Spleen (tissue), 11 donors: ENCODE results near the gene SORL1. TPM values are rescaled to one million over a fixed set of nuclear protein-coding genes. Genes with fewer than 3 reads are reported as not detected.

Experiments used
- DNase-seq: peaks from one replicate; pipeline ENCODE4 v3.0.0-alpha.2; 2020
- H3K27ac ChIP-seq, 8 donors: fragments of 200-600 bp; sonication (generic) in 7 of 8; 1 replicate in 4 of 8; 2 replicates in 4 of 8; pipeline versions ENCODE4 v1.5.0 to v1.8.0; 2016 to 2021; ENCODE audit warnings: inconsistent platforms in 4 of 8, mild to moderate bottlenecking in 4 of 8, moderate library complexity in 1 of 8
- H3K27me3 ChIP-seq, 7 donors: fragments of 200-600 bp; sonication (generic) in 6 of 7; replicated peaks in 1 of 7; 1 replicate in 4 of 7; 2 replicates in 3 of 7; pipeline versions ENCODE4 v1.5.0 to v1.8.0; 2016 to 2021; ENCODE audit warnings: inconsistent platforms in 3 of 7, mild to moderate bottlenecking in 1 of 7
- H3K36me3 ChIP-seq, 6 donors: fragments of 200-600 bp; sonication (generic) in 5 of 6; 1 replicate in 4 of 6; 2 replicates in 2 of 6; pipeline versions ENCODE4 v1.5.0 to v1.8.0; 2016 to 2021; ENCODE audit warnings: inconsistent platforms in 2 of 6
- H3K4me1 ChIP-seq, 6 donors: fragments of 200-600 bp; sonication (generic) in 5 of 6; 1 replicate in 3 of 6; 2 replicates in 3 of 6; pipeline versions ENCODE4 v1.5.0 to v1.8.0; 2016 to 2021; ENCODE audit warnings: inconsistent platforms in 3 of 6
- H3K4me3 ChIP-seq, 8 donors: fragments of 200-600 bp; sonication (generic) in 7 of 8; 1 replicate in 4 of 8; 2 replicates in 4 of 8; pipeline versions ENCODE4 v1.5.0 to v1.8.0; 2016 to 2021; ENCODE audit warnings: inconsistent platforms in 4 of 8, mild to moderate bottlenecking in 4 of 8, moderate library complexity in 2 of 8
- H3K9me3 ChIP-seq, 8 donors: fragments of 200-600 bp; sonication (generic) in 7 of 8; 1 replicate in 4 of 8; 2 replicates in 4 of 8; pipeline versions ENCODE4 v1.5.0 to v1.8.0; 2016 to 2021; ENCODE audit warnings: inconsistent platforms in 4 of 8
- POLR2A ChIP-seq, 3 donors: fragments of 450-650 bp; IDR thresholded peaks; one replicate each; pipeline ENCODE4 v1.5.1; 2017; ENCODE audit warnings: antibody characterized with exemption in 3 of 3, mild to moderate bottlenecking in 1 of 3
- POLR2AphosphoS5 ChIP-seq, 3 donors: sonication (generic); formaldehyde crosslinking; IDR thresholded peaks; one replicate each; pipeline ENCODE4 v1.5.1; 2017; ENCODE audit warnings: antibody characterized with exemption in 3 of 3
- WGBS, 5 donors: extraction: QIAGEN DNeasy Blood & Tissue Kit in 3 of 5; methylation state at CpG; one replicate each; pipeline versions ENCODE4 v1.1.5 to v1.1.7; 2013 to 2018; 5-methylcytosine and 5-hydroxymethylcytosine counted together
- intact Hi-C: fragments of 100-400 bp; cut with DNase I; formaldehyde crosslinking; loops from one replicate; pipeline ENCODE4 v1.15.0; 2023; ENCODE audit warnings: low total_unique reads
- polyA plus RNA-seq, 3 donors: library from polyadenylated mRNA; stranded (reverse); fragments of 200-250 nt; gene quantifications; one replicate each; pipeline ENCODE4 v1.2.1, GENCODE V29; 2013
- total RNA-seq, 7 donors: library from RNA; depleted of rRNA in 3 of 7; stranded (reverse); fragments of >200 nt in 3 of 7; fragmentation: NEBNext Ultra II Directional in 4 of 7; extraction: Animal tissue kit (Norgen Biotek cat#: 25700) in 4 of 7; gene quantifications; one replicate each; pipeline versions ENCODE4 v1.1.0 to v1.2.1, GENCODE V29; 2016 to 2021
- TF ChIP-seq, protein P1 (sequence below), 11 experiments: fragments of 200-600 bp in 7 of 11; fragments of 450-650 bp in 4 of 11; sonication (generic) in 4 of 11; IDR thresholded peaks in 8 of 11; conservative IDR thresholded peaks in 3 of 11; 1 replicate in 7 of 11; 2 replicates in 4 of 11; pipeline versions ENCODE4 v1.4.0 to v1.8.0; 2016 to 2021; ENCODE audit warnings: antibody characterized with exemption in 11 of 11, inconsistent platforms in 4 of 11, mild to moderate bottlenecking in 1 of 11
- donor health status: healthy with polysubstance abuse.
- donor health status: DM: no; HTN: no; CAD: no; lungs with moderate emphysema.
- donor health status: DM: no; HTN: no; CAD: no.
- donor health status: Bipolar disorder and iron deficiency.
- donor health status: healthy.
- donor health status: DM: no; HTN: no; CAD: no.
- donor health status: DM: yes; HTN: yes; CAD: no.

The SORL1 gene
- total and polyA plus RNA-seq, 10 donors = 3.8 to 328 (median 148) TPM

DNA sequence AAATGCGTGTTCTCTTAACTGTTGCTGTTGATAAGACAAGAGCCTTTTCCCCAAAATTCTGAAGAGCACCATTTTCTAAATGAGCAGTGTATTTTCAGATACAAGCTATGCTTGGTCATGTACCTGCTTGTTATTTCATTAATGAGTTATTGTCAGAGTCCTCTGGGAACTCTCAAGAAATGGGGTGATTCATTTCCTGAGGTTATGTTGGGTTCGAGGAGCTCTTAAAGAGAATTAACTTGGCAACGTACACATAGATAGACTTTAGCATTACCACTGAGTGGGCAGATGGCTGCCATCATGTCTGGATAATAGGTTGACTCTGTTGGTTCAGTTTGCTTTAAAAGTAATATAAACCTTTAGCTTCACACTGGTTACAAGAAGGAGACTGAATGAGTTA, 88.5 kb downstream of the SORL1 start:
- 45 to 77% (median 58%) methylated on average over 3 of the region's 3 CpGs for WGBS, 5 donors
- Histone ChIP-seq H3K36me3 (peaks cover 0 to 88% (median 9%) of the 10 kb centered on the region in 6 donors), H3K27me3 (no peaks in the 10 kb centered on the region), H3K4me3 (no peak overlapping the region), H3K9me3 (no peaks in the 10 kb centered on the region), H3K27ac (no peak overlapping the region), H3K4me1 (peaks cover 3 to 46% (median 8%) of the 10 kb centered on the region in 6 donors)
- TF ChIP-seq, protein P1, sequence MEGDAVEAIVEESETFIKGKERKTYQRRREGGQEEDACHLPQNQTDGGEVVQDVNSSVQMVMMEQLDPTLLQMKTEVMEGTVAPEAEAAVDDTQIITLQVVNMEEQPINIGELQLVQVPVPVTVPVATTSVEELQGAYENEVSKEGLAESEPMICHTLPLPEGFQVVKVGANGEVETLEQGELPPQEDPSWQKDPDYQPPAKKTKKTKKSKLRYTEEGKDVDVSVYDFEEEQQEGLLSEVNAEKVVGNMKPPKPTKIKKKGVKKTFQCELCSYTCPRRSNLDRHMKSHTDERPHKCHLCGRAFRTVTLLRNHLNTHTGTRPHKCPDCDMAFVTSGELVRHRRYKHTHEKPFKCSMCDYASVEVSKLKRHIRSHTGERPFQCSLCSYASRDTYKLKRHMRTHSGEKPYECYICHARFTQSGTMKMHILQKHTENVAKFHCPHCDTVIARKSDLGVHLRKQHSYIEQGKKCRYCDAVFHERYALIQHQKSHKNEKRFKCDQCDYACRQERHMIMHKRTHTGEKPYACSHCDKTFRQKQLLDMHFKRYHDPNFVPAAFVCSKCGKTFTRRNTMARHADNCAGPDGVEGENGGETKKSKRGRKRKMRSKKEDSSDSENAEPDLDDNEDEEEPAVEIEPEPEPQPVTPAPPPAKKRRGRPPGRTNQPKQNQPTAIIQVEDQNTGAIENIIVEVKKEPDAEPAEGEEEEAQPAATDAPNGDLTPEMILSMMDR (IDR thresholded peaks at IDR 0.05 in 8 of 11, conservative IDR thresholded peaks at IDR 0.05 in 3 of 11) = no peak
- no peak for TF ChIP-seq POLR2AphosphoS5 (IDR thresholded peaks at IDR 0.05)
- TF ChIP-seq POLR2A (IDR thresholded peaks at IDR 0.05) = no peak
- intact Hi-C loops = no loop called here
- DNase-seq = no peak

GRCh38 chr11:121543836-121544380, 91.8 kb downstream of the SORL1 start:
- DNase-seq = no peak
- Histone ChIP-seq H3K36me3 (peaks cover 0 to 88% (median 16%) of the 10 kb centered on the region in 6 donors), H3K27ac (no peak overlapping the region), H3K4me3 (no peak overlapping the region), H3K4me1 (peaks cover 0 to 26% (median 8%) of the 10 kb centered on the region in 6 donors), H3K9me3 (no peaks in the 10 kb centered on the region), H3K27me3 (no peaks in the 10 kb centered on the region)
- TF ChIP-seq POLR2A (IDR thresholded peaks at IDR 0.05) = no peak
- TF ChIP-seq, protein P1 (IDR thresholded peaks at IDR 0.05 in 8 of 11, conservative IDR thresholded peaks at IDR 0.05 in 3 of 11) = no peak
- TF ChIP-seq POLR2AphosphoS5 (IDR thresholded peaks at IDR 0.05) = no peak
- WGBS, 5 donors = 81 to 85% (median 84%) methylated on average over 6 of the region's 6 CpGs
- intact Hi-C loops = no loop called here

GRCh38 chr11:121544956-121545355, 92.8 kb downstream of the SORL1 start:
- H3K36me3 ChIP-seq = peaks cover 0 to 98% (median 16%) of the 10 kb centered on the region in 6 donors
- WGBS, 5 donors = 43 to 74% (median 53%) methylated on average over 7 of the region's 7 CpGs
- peaks cover 0 to 23% (median 8%) of the 10 kb centered on the region in 6 donors for H3K4me1 ChIP-seq
- no peaks in the 10 kb centered on the region for H3K9me3 ChIP-seq
- intact Hi-C loops = no loop called here
- H3K27ac ChIP-seq = no peak overlapping the region
- H3K27me3 ChIP-seq = no peaks in the 10 kb centered on the region
- DNase-seq = no peak
- no peak overlapping the region for H3K4me3 ChIP-seq
- no peak for TF ChIP-seq POLR2A (IDR thresholded peaks at IDR 0.05)
- TF ChIP-seq, protein P1 (IDR thresholded peaks at IDR 0.05 in 8 of 11, conservative IDR thresholded peaks at IDR 0.05 in 3 of 11) = no peak
- TF ChIP-seq POLR2AphosphoS5 (IDR thresholded peaks at IDR 0.05) = no peak

DNA sequence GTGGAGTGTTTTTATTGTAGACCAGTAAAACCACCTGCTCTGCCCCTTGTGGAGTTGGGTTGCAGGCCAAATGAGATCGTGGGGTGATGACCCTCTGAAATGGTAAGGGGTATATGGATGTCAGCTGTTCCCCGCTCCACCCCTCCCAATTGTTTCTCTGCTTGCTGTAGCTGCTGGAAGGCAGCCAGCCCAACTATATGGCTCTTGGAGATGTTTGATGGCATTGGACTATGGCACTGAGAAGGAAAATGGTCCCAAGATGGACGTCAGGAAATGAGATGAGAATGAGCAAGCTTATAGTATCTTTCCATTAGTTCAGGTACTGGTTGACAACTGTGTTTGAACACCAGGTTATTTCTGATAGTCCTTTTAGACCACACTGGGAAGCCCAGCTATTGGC, 95.5 kb downstream of the SORL1 start:
- TF ChIP-seq POLR2A (IDR thresholded peaks at IDR 0.05) = no peak
- TF ChIP-seq POLR2AphosphoS5 (IDR thresholded peaks at IDR 0.05) = no peak
- TF ChIP-seq, protein P1 (IDR thresholded peaks at IDR 0.05 in 8 of 11, conservative IDR thresholded peaks at IDR 0.05 in 3 of 11) = no peak
- Histone ChIP-seq H3K4me3 (no peak overlapping the region), H3K27ac (no peak overlapping the region), H3K27me3 (no peaks in the 10 kb centered on the region), H3K36me3 (peaks cover 0 to 100% (median 21%) of the 10 kb centered on the region in 6 donors), H3K9me3 (no peaks in the 10 kb centered on the region), H3K4me1 (peaks cover 0 to 23% (median 8%) of the 10 kb centered on the region in 6 donors)
- WGBS, 5 donors = 87 to 98% (median 91%) methylated on average over 3 of the region's 3 CpGs
- intact Hi-C loops = no loop called here
- DNase-seq = no peak
